H1 (cell line): ENCODE data around the gene DPH5. TPM values are rescaled to one million over a fixed set of nuclear protein-coding genes. Genes with fewer than 3 reads are reported as not detected.

Experiments used
- CTCF ChIA-PET: fragments of 300-600 bp; sonication (Branson Sonifier 250); formaldehyde crosslinking; loops from one replicate; lab custom pipeline; 2021; ENCODE audit not compliant: partially characterized antibody; lab: Charles Lee
- POLR2A ChIA-PET: fragments of 300-600 bp; sonication (Branson Sonifier 250); formaldehyde crosslinking; loops from one replicate; lab custom pipeline; 2021; ENCODE audit warnings: inconsistent platforms; ENCODE audit not compliant: partially characterized antibody; lab: Charles Lee
- DNase-seq, 2 experiments: peaks; one replicate each; pipeline versions ENCODE4 v3.0.0 to v3.0.0-alpha.2; 2010 to 2022; ENCODE audit warnings: low spot score in 2 of 2, low read depth in 1 of 2, mixed read lengths in 1 of 2
- FAIRE-seq: peaks from 2 replicates; lab custom pipeline; 2011; peaks lifted over from hg19 to GRCh38; lab: Jason Lieb, UNC
- H2AFZ ChIP-seq: 2 replicates; pipeline ENCODE4 v1.8.1; 2012; ENCODE audit warnings: low read length, inconsistent platforms
- H2AK5ac ChIP-seq: 2 replicates; pipeline ENCODE4 v1.6.1; 2013; ENCODE audit warnings: low read depth, low read length
- H2BK120ac ChIP-seq: replicated peaks from 2 replicates; pipeline ENCODE3; 2013; ENCODE audit warnings: low read depth, low read length, inconsistent platforms
- H2BK12ac ChIP-seq: 2 replicates; pipeline ENCODE4 v1.6.1; 2013; ENCODE audit warnings: low read depth, low read length
- H2BK15ac ChIP-seq: 2 replicates; pipeline ENCODE4 v1.6.1; 2013; ENCODE audit warnings: low read length
- H2BK20ac ChIP-seq: 2 replicates; pipeline ENCODE4 v1.6.1; 2013; ENCODE audit warnings: low read length
- H2BK5ac ChIP-seq: 2 replicates; pipeline ENCODE4 v1.6.1; 2013; ENCODE audit warnings: low read depth, low read length
- H3K14ac ChIP-seq: 2 replicates; pipeline ENCODE4 v1.6.1; 2013; ENCODE audit warnings: inconsistent platforms; ENCODE audit not compliant: insufficient read length
- H3K18ac ChIP-seq: 2 replicates; pipeline ENCODE4 v1.6.1; 2013; ENCODE audit warnings: low read length; ENCODE audit errors: extremely low read depth
- H3K23ac ChIP-seq: 2 replicates; pipeline ENCODE4 v1.6.1; 2013; ENCODE audit warnings: inconsistent platforms; ENCODE audit not compliant: insufficient read length
- H3K23me2 ChIP-seq: 2 replicates; pipeline ENCODE4 v1.6.1; 2013; ENCODE audit warnings: low read depth, low read length
- H3K27ac ChIP-seq: 2 replicates; pipeline ENCODE4 v1.6.1; 2011; ENCODE audit warnings: low read depth, low read length, inconsistent platforms
- H3K27me3 ChIP-seq, 4 experiments: replicated peaks in 1 of 4; 1 replicate in 1 of 4; 2 replicates in 3 of 4; pipeline versions ENCODE4 v1.6.1 to v1.8.1; 2011 to 2013; ENCODE audit warnings: low read length in 3 of 4, mild to moderate bottlenecking in 3 of 4, inconsistent platforms in 2 of 4, mixed read lengths in 2 of 4, moderate library complexity in 1 of 4; ENCODE audit not compliant: control insufficient read depth in 3 of 4, insufficient read depth in 3 of 4; ENCODE audit errors: extremely low read depth in 1 of 4
- H3K36me3 ChIP-seq, 4 experiments: 2 replicates each; pipeline versions ENCODE4 v1.6.1 to v1.8.1; 2011 to 2013; ENCODE audit warnings: mild to moderate bottlenecking in 4 of 4, low read length in 3 of 4, moderate library complexity in 2 of 4, control low read depth in 1 of 4, inconsistent platforms in 1 of 4; ENCODE audit not compliant: insufficient read depth in 4 of 4, control insufficient read depth in 2 of 4
- H3K4ac ChIP-seq: replicated peaks from 2 replicates; pipeline ENCODE3; 2013; ENCODE audit warnings: low read length, low read depth, mixed read lengths, inconsistent platforms; ENCODE audit not compliant: insufficient read length
- H3K4me1 ChIP-seq, 4 experiments: replicated peaks in 1 of 4; 1 replicate in 1 of 4; 2 replicates in 3 of 4; pipeline versions ENCODE4 v1.6.1 to v1.8.1; 2011 to 2013; ENCODE audit warnings: low read length in 3 of 4, inconsistent platforms in 2 of 4, mixed read lengths in 1 of 4; ENCODE audit not compliant: insufficient read depth in 4 of 4, control insufficient read depth in 3 of 4
- H3K4me2 ChIP-seq, 2 experiments: 2 replicates each; pipeline versions ENCODE4 v1.6.1 to v1.8.1; 2011 to 2013; ENCODE audit warnings: low read depth in 2 of 2, low read length in 2 of 2, control low read depth in 1 of 2, inconsistent platforms in 1 of 2, mild to moderate bottlenecking in 1 of 2; ENCODE audit not compliant: insufficient read depth in 1 of 2
- H3K4me3 ChIP-seq, 4 experiments: fragments of 200-600, 300-600 bp in 1 of 4; sonication (generic), shearing (Covaris generic), sonication (Bioruptor Twin) in 1 of 4; 2 replicates each; pipeline versions ENCODE4 v1.5.1 to v1.8.1; 2011 to 2016; ENCODE audit warnings: low read length in 4 of 4, low read depth in 3 of 4, control low read depth in 2 of 4, inconsistent platforms in 2 of 4, mild to moderate bottlenecking in 2 of 4, mixed read lengths in 1 of 4, moderate library complexity in 1 of 4; ENCODE audit not compliant: insufficient read depth in 2 of 4; ENCODE audit errors: extremely low read depth in 1 of 4
- H3K56ac ChIP-seq: replicated peaks from 2 replicates; pipeline ENCODE3; 2013; ENCODE audit warnings: low read depth, mild to moderate bottlenecking, mixed read lengths, low read length, inconsistent platforms; ENCODE audit not compliant: insufficient read length
- H3K79me1 ChIP-seq: 2 replicates; pipeline ENCODE4 v1.6.1; 2013; ENCODE audit warnings: low read depth, low read length, control low read depth
- H3K79me2 ChIP-seq, 2 experiments: 2 replicates each; pipeline versions ENCODE4 v1.6.1 to v1.8.1; 2012 to 2013; ENCODE audit warnings: low read length in 2 of 2, mild to moderate bottlenecking in 2 of 2, inconsistent platforms in 1 of 2; ENCODE audit not compliant: insufficient read depth in 2 of 2, control insufficient read depth in 1 of 2
- H3K9ac ChIP-seq, 4 experiments: replicated peaks in 1 of 4; 1 replicate in 1 of 4; 2 replicates in 3 of 4; pipeline versions ENCODE4 v1.6.1 to v1.8.1; 2011 to 2013; ENCODE audit warnings: low read depth in 3 of 4, low read length in 3 of 4, control low read depth in 2 of 4, mild to moderate bottlenecking in 2 of 4, moderate library complexity in 2 of 4, inconsistent platforms in 1 of 4; ENCODE audit errors: extremely low read depth in 1 of 4
- H3K9me3 ChIP-seq, 2 experiments: 2 replicates each; pipeline versions ENCODE4 v1.6.1 to v1.8.1; 2012 to 2013; ENCODE audit warnings: mild to moderate bottlenecking in 2 of 2, moderate library complexity in 2 of 2, control low read depth in 1 of 2, inconsistent platforms in 1 of 2, low read depth in 1 of 2, low read length in 1 of 2, mixed read lengths in 1 of 2; ENCODE audit not compliant: insufficient read depth in 2 of 2
- H4K20me1 ChIP-seq, 2 experiments: replicated peaks in 1 of 2; 2 replicates each; pipeline versions ENCODE3 to v1.8.1; 2011 to 2013; ENCODE audit warnings: inconsistent platforms in 2 of 2, low read length in 2 of 2, mild to moderate bottlenecking in 1 of 2; ENCODE audit not compliant: insufficient read depth in 2 of 2, control insufficient read depth in 1 of 2
- H4K5ac ChIP-seq: 2 replicates; pipeline ENCODE4 v1.6.1; 2013; ENCODE audit warnings: low read length, low read depth, mixed read lengths, inconsistent platforms; ENCODE audit not compliant: insufficient read length
- H4K8ac ChIP-seq: 2 replicates; pipeline ENCODE4 v1.8.0; 2013; ENCODE audit warnings: mild to moderate bottlenecking, moderate library complexity, low read length, inconsistent platforms; ENCODE audit not compliant: insufficient read depth; ENCODE audit errors: extremely low read depth
- H4K91ac ChIP-seq: replicated peaks from 2 replicates; pipeline ENCODE3; 2013; ENCODE audit warnings: low read length, mixed read lengths, inconsistent platforms; ENCODE audit not compliant: insufficient read length
- BCL11A ChIP-seq, 2 experiments: IDR thresholded peaks; one replicate each; pipeline ENCODE4 v1.6.1; 2011; ENCODE audit warnings: low read depth in 2 of 2, low read length in 2 of 2, mild to moderate bottlenecking in 2 of 2
- CHD1 ChIP-seq: IDR thresholded peaks from 2 replicates; pipeline ENCODE4 v1.6.1; 2012; ENCODE audit warnings: low read depth, low read length, improper control_type of control experiment
- EGR1 ChIP-seq: IDR thresholded peaks from 2 replicates; pipeline ENCODE4 v1.6.1; 2011; ENCODE audit warnings: low read depth, low read length, borderline replicate concordance
- GABPA ChIP-seq: IDR thresholded peaks from 2 replicates; pipeline ENCODE4 v1.6.1; 2011; ENCODE audit warnings: mild to moderate bottlenecking, low read length, moderate library complexity, borderline replicate concordance; ENCODE audit not compliant: insufficient read depth
- HDAC2 ChIP-seq, 2 experiments: fragments of 300-600 bp in 1 of 2; sonication (generic) in 1 of 2; IDR thresholded peaks; 2 replicates each; pipeline ENCODE4 v1.6.1; 2011 to 2012; ENCODE audit warnings: low read depth in 2 of 2, low read length in 2 of 2, mild to moderate bottlenecking in 2 of 2, moderate library complexity in 2 of 2, borderline replicate concordance in 1 of 2, inconsistent platforms in 1 of 2
- KDM1A ChIP-seq: fragments of 200-600, 300-600 bp; sonication (generic); IDR thresholded peaks from 2 replicates; pipeline ENCODE4 v1.7.1; 2016; ENCODE audit warnings: mild to moderate bottlenecking, low read length, borderline replicate concordance
- PHF8 ChIP-seq: fragments of 200-600 bp; sonication (generic); conservative IDR thresholded peaks from 2 replicates; pipeline ENCODE4 v1.7.1; 2012; ENCODE audit warnings: low read depth, mild to moderate bottlenecking, inconsistent platforms, low read length, moderate library complexity
- RXRA ChIP-seq: IDR thresholded peaks from 2 replicates; pipeline ENCODE4 v1.6.1; 2011; ENCODE audit warnings: low read depth, mild to moderate bottlenecking, low read length, moderate library complexity; ENCODE audit not compliant: insufficient read depth
- SIRT6 ChIP-seq: IDR thresholded peaks from one replicate; pipeline ENCODE4 v1.7.1; 2012; ENCODE audit warnings: low read length, inconsistent platforms
- TAF7 ChIP-seq: optimal IDR thresholded peaks from 2 replicates; pipeline ENCODE3; 2011; ENCODE audit warnings: low read depth, mild to moderate bottlenecking, inconsistent platforms, low read length, moderate library complexity, borderline replicate concordance
- WGBS, 2 experiments: shearing (Covaris generic) in 1 of 2; methylation state at CpG; one replicate each; pipeline versions ENCODE4 v1.1.6 to v1.1.7; 2013 to 2015; ENCODE audit warnings: low lambda C conversion rate in 2 of 2, mixed read lengths in 2 of 2, inconsistent platforms in 1 of 2, low coverage in 1 of 2, missing lambda C conversion rate in 1 of 2; ENCODE audit not compliant: insufficient replicate concordance in 2 of 2, insufficient coverage in 1 of 2, insufficient read length in 1 of 2; ENCODE audit errors: extremely low coverage in 1 of 2, missing lambda C conversion rate in 1 of 2; 5-methylcytosine and 5-hydroxymethylcytosine counted together
- polyA plus RNA-seq, 7 experiments: library from polyadenylated mRNA; depleted of rRNA in 3 of 7; stranded (reverse) in 5 of 7; unstranded in 2 of 7; fragments of >200 nt in 5 of 7; fragments of 200-250 nt in 2 of 7; gene quantifications; 1 replicate in 5 of 7; 2 replicates in 1 of 7; 4 replicates in 1 of 7; pipeline versions ENCODE4 v1.2.1 to v1.2.3, GENCODE V29; 2011 to 2013; ENCODE audit warnings: missing spikeins in 2 of 7, mixed read lengths in 2 of 7
- total RNA-seq: library from RNA; stranded (reverse); fragmentation: NEBNext Ultra II Directional; extraction: Animal tissue kit (Norgen Biotek cat#: 25700); gene quantifications from 2 replicates; pipeline ENCODE4 v1.2.1, GENCODE V29; 2021
- TF ChIP-seq, protein P1 (sequence below), 3 experiments: IDR thresholded peaks; 1 replicate in 2 of 3; 2 replicates in 1 of 3; pipeline versions ENCODE4 v1.5.1 to v1.6.1; 2011; ENCODE audit warnings: low read length in 3 of 3, mild to moderate bottlenecking in 3 of 3, inconsistent platforms in 2 of 3, low read depth in 1 of 3, moderate library complexity in 1 of 3; ENCODE audit not compliant: insufficient read depth in 1 of 3; ENCODE audit errors: control extremely low read depth in 1 of 3

Gene DPH5
- total and polyA plus RNA-seq, 2 of the 8 experiments (the other 6 are each of a cell fraction or from before 2014, with no cell fraction given): 67.7 to 106 TPM

DNA sequence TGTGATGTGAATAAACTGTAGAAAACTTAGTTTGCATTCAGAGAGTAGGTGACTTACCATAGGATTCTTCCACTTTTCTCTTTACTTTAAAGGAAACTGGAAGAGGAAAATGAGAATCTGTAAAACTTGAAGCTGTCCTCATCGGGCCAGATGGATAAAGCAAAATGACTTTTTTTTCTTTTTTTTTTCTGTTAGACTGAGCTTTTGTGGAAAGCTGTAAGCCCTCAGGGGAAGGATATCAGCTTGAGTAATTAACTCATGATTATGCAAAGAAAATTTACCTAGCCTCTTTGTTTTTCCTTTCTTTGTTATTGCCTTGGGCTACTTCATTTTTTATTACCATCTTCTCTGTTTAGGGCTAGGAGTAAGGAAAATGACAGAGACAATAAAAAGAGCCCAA lies 53.4 kb downstream of the DPH5 start:
- Histone ChIP-seq H3K4me1 (peaks cover 0 to 10% (median 0%) of the 10 kb centered on the region in 4 experiments; a peak in 1 of 7 replicates), H3K56ac (no peak overlapping the region), H3K36me3 (peaks cover 0 to 13% (median 6%) of the 10 kb centered on the region in 4 experiments; a peak in 4 of 8 replicates), H3K23me2 (no peaks in the 10 kb centered on the region), H3K4ac (no peak overlapping the region), H3K79me2 (no peaks in the 10 kb centered on the region), H4K91ac (no peak overlapping the region), H3K27ac (no peak overlapping the region), H3K4me3 (no peak overlapping the region), H3K79me1 (no peaks in the 10 kb centered on the region), H2BK15ac (no peak overlapping the region), H2AFZ (no peak overlapping the region), H2BK12ac (no peak overlapping the region), H2BK120ac (no peak overlapping the region), H2AK5ac (no peak overlapping the region), H4K5ac (no peak overlapping the region), H3K9me3 (no peaks in the 10 kb centered on the region), H3K23ac (no peak overlapping the region), H3K27me3 (no peaks in the 10 kb centered on the region), H3K14ac (no peak overlapping the region), H3K9ac (no peak overlapping the region), H3K4me2 (no peak overlapping the region), H3K18ac (no peak overlapping the region), H2BK20ac (no peak overlapping the region), H4K8ac (no peak overlapping the region), H2BK5ac (no peak overlapping the region), H4K20me1 (no peaks in the 10 kb centered on the region)
- CTCF ChIA-PET: interaction anchor here (0.7 kb wide), 1 partner anchor 316 kb away, joined by 3 read pairs; no protein-coding TSS in a partner anchor
- WGBS, 2 experiments: 83% methylated on average over 1 of the region's 1 CpG; no CpG with 5 or more reads in 1 of the 2 experiments
- POLR2A ChIA-PET: no interaction called here
- DNase-seq (no peak), FAIRE-seq (no peak)
- TF ChIP-seq, protein P1, sequence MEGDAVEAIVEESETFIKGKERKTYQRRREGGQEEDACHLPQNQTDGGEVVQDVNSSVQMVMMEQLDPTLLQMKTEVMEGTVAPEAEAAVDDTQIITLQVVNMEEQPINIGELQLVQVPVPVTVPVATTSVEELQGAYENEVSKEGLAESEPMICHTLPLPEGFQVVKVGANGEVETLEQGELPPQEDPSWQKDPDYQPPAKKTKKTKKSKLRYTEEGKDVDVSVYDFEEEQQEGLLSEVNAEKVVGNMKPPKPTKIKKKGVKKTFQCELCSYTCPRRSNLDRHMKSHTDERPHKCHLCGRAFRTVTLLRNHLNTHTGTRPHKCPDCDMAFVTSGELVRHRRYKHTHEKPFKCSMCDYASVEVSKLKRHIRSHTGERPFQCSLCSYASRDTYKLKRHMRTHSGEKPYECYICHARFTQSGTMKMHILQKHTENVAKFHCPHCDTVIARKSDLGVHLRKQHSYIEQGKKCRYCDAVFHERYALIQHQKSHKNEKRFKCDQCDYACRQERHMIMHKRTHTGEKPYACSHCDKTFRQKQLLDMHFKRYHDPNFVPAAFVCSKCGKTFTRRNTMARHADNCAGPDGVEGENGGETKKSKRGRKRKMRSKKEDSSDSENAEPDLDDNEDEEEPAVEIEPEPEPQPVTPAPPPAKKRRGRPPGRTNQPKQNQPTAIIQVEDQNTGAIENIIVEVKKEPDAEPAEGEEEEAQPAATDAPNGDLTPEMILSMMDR (IDR thresholded peaks at IDR 0.05; ENCODE audit: control extremely low read depth in 1 of 3, insufficient read depth in 1 of 3, low read depth in 1 of 3, low read length in 3 of 3): no peak
- TF ChIP-seq HDAC2 (IDR thresholded peaks at IDR 0.05; ENCODE audit: borderline replicate concordance in 1 of 2, low read depth in 2 of 2, low read length in 2 of 2) (no peak), RXRA (no peak), TAF7 (no peak), SIRT6 (no peak), PHF8 (no peak), KDM1A (no peak), EGR1 (no peak), CHD1 (no peak), GABPA (no peak), BCL11A (IDR thresholded peaks at IDR 0.05; ENCODE audit: low read depth in 2 of 2, low read length in 2 of 2) (no peak)
